Gastroesophageal sphincter (tissue), 4 donors: ENCODE data around the gene GPRC5B. TPM values are rescaled to one million over a fixed set of nuclear protein-coding genes. Genes with fewer than 3 reads are reported as not detected.

Experiments
- ATAC-seq: fragments of 150-250 bp; one replicate; pipeline ENCODE4 v1.9.1; 2016; ENCODE audit warnings: mild to moderate bottlenecking, moderate library complexity
- H3K27ac ChIP-seq, 4 donors: fragments of 200-600 bp; sonication (generic) in 3 of 4; 1 replicate in 3 of 4; 2 replicates in 1 of 4; pipeline ENCODE4 v1.5.1; 2016 to 2019
- H3K27me3 ChIP-seq: fragments of 200-600 bp; sonication (generic); one replicate; pipeline ENCODE4 v1.5.1; 2019
- H3K36me3 ChIP-seq, 2 donors: fragments of 200-600 bp; sonication (generic); one replicate each; pipeline ENCODE4 v1.5.1; 2019; ENCODE audit warnings: control low read depth in 1 of 2
- H3K4me1 ChIP-seq, 3 donors: fragments of 200-600 bp; sonication (generic); 1 replicate in 2 of 3; 2 replicates in 1 of 3; pipeline ENCODE4 v1.5.1; 2016 to 2019; ENCODE audit warnings: control low read depth in 2 of 3
- H3K4me3 ChIP-seq, 2 donors: fragments of 200-600 bp; sonication (generic); one replicate each; pipeline ENCODE4 v1.5.1; 2019; ENCODE audit warnings: mild to moderate bottlenecking in 1 of 2, moderate library complexity in 1 of 2
- H3K9me3 ChIP-seq, 3 donors: fragments of 200-600 bp; sonication (generic); one replicate each; pipeline ENCODE4 v1.5.1; 2017 to 2019; ENCODE audit warnings: control low read depth in 2 of 3
- CTCF ChIP-seq, 4 experiments: fragments of 200-600 bp in 2 of 4; fragments of 450-650 bp in 2 of 4; sonication (generic) in 1 of 4; IDR thresholded peaks; one replicate each; pipeline ENCODE4 v1.5.1; 2017 to 2019; ENCODE audit warnings: antibody characterized with exemption in 4 of 4, mild to moderate bottlenecking in 2 of 4, moderate library complexity in 2 of 4
- EP300 ChIP-seq: sonication (generic); formaldehyde crosslinking; IDR thresholded peaks from one replicate; pipeline ENCODE4 v1.6.1; 2017; ENCODE audit warnings: antibody characterized with exemption, mild to moderate bottlenecking
- POLR2A ChIP-seq, 2 donors: fragments of 450-650 bp; IDR thresholded peaks; one replicate each; pipeline ENCODE4 v1.6.1; 2017; ENCODE audit warnings: antibody characterized with exemption in 2 of 2, mild to moderate bottlenecking in 2 of 2, moderate library complexity in 1 of 2
- POLR2AphosphoS5 ChIP-seq: sonication (generic); formaldehyde crosslinking; IDR thresholded peaks from one replicate; pipeline ENCODE4 v1.6.1; 2017; ENCODE audit warnings: antibody characterized with exemption
- WGBS, 2 donors: methylation state at CpG; one replicate each; pipeline ENCODE4 v1.1.5; 2018; ENCODE audit warnings: low coverage in 1 of 2; 5-methylcytosine and 5-hydroxymethylcytosine counted together
- total RNA-seq, 4 donors: library from RNA; depleted of rRNA; stranded (reverse); fragments of >200 nt; gene quantifications; one replicate each; pipeline ENCODE4 v1.1.0, GENCODE V29; 2016

The GPRC5B gene
- total RNA-seq, 4 donors from 2014 or later: 11.5 to 29.2 (median 20.5) TPM

GRCh38 chr16:19842426-19843157 is 42.1 kb downstream of the GPRC5B start:
- Histone ChIP-seq H3K4me1 (peaks cover 0 to 8% (median 0%) of the 10 kb centered on the region in 3 donors), H3K36me3 (no peaks in the 10 kb centered on the region), H3K4me3 (no peak overlapping the region), H3K9me3 (no peaks in the 10 kb centered on the region), H3K27me3 (no peaks in the 10 kb centered on the region), H3K27ac (no peak overlapping the region)
- ATAC-seq: no peak
- TF ChIP-seq POLR2AphosphoS5: no peak
- TF ChIP-seq POLR2A (IDR thresholded peaks at IDR 0.05): no peak
- no peak for TF ChIP-seq EP300
- TF ChIP-seq CTCF (IDR thresholded peaks at IDR 0.05): no peak
- WGBS, 2 donors: 46 to 58% methylated on average over 6 of the region's 6 CpGs

- no peak overlapping the region for H3K27ac ChIP-seq
- 49 to 51% methylated on average over 2 to 3 of the region's 3 CpGs for WGBS, 2 donors
- TF ChIP-seq POLR2A (IDR thresholded peaks at IDR 0.05): no peak
- TF ChIP-seq EP300: no peak
- TF ChIP-seq CTCF (IDR thresholded peaks at IDR 0.05): no peak
- TF ChIP-seq POLR2AphosphoS5: no peak
These were observed 43.5 kb downstream of the GPRC5B start for GRCh38 chr16:19841184-19841583.

GRCh38 chr16:19840524-19841110 is 44.0 kb downstream of the GPRC5B start:
- Histone ChIP-seq H3K27me3 (no peaks in the 10 kb centered on the region), H3K9me3 (no peaks in the 10 kb centered on the region), H3K27ac (no peak overlapping the region), H3K4me1 (peaks cover 0 to 8% (median 0%) of the 10 kb centered on the region in 3 donors), H3K36me3 (no peaks in the 10 kb centered on the region), H3K4me3 (no peak overlapping the region)
- WGBS, 2 donors: 37 to 40% methylated on average over 1 to 3 of the region's 3 CpGs
- no peak for TF ChIP-seq CTCF (IDR thresholded peaks at IDR 0.05)
- TF ChIP-seq POLR2A (IDR thresholded peaks at IDR 0.05): no peak
- no peak for TF ChIP-seq EP300
- no peak for ATAC-seq

More at GRCh38 chr16:19841184-19841583, 43.5 kb downstream of the GPRC5B start:
- H3K27me3 ChIP-seq: no peaks in the 10 kb centered on the region
- no peaks in the 10 kb centered on the region for H3K36me3 ChIP-seq
- no peaks in the 10 kb centered on the region for H3K9me3 ChIP-seq
- no peak overlapping the region for H3K4me3 ChIP-seq
- peaks cover 0 to 8% (median 0%) of the 10 kb centered on the region in 3 donors for H3K4me1 ChIP-seq
- no peak for ATAC-seq

GRCh38 chr16:19837984-19838707 is 46.5 kb downstream of the GPRC5B start:
- Histone ChIP-seq H3K27ac (no peak overlapping the region), H3K27me3 (no peaks in the 10 kb centered on the region), H3K9me3 (no peaks in the 10 kb centered on the region), H3K4me3 (no peak overlapping the region), H3K4me1 (peaks cover 0 to 8% (median 0%) of the 10 kb centered on the region in 3 donors), H3K36me3 (no peaks in the 10 kb centered on the region)
- 89 to 98% methylated on average over 7 to 8 of the region's 13 CpGs for WGBS, 2 donors
- no peak for ATAC-seq
- no peak for TF ChIP-seq POLR2AphosphoS5
- no peak for TF ChIP-seq CTCF (IDR thresholded peaks at IDR 0.05)
- TF ChIP-seq POLR2A (IDR thresholded peaks at IDR 0.05): no peak
- TF ChIP-seq EP300: no peak
